ENCODE measurements around the gene NEK4.
A peak's percentile ranks its signal among the peaks of the same experiment; 100 is the strongest.

NEK4 gene

DNA sequence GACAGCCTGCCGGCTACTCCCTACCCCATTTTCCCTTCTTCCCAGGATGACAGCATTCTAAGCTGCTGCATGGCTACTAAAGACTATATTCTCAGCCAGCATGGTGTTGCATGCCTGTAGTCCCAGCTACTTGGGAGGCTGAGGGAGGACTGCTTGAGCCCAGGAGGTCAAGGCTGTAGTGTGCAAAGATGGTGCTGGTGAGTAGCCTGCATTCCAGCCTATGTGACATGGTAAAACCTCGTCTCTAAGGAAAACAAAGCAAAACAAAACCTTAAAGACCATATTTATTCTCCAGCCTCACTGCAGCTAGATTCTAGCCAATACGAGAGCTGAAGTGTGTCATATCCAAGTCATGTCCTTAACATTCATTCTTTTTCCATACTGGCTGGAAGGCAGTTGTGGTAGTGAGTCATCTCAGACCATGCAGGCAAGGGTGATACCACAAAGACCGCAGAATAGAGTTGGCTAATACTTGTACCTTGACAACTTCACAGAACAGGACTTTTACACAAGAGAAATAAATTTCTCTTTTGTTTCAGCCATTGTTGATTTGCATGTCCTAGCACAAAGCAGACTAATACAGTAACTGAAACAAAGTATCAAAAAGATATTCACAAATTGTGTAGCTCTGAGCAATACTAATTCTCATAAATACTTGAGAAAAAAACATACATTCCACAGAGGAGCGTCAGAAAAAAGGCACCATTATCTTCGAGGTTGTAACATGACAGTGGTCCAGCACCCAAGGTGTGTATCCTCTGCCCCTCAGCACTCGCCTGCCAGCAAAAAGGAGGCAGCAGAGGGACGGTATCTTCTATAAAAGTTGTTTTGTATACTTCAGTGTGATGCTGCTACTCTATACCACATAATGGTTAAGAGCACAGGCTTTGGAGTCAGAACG is 99.9 kb downstream of the NEK4 start:
- peak; percentile 98 for DNase-seq (ENCODE audit: low read depth, low spot score)

DNA sequence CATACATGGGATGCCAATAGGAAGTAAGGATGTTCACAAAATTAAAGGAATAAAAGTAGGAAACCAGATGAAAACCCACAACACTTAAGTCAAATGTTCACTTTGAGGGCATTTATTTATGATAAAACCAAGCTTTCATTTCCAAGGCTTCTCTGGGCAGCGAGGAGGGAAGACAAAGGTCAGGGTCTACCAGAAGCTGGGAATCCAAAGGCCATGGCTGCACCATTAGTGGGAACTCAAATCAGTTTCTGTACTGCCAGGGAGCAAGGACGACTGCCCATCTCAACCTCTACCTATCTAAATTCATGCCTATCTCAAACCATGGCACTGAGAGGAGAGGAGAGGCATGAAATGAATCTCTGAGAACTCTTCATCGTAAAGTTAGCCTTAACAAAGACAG is 107.6 kb downstream of the NEK4 start:
- no peak for DNase-seq (ENCODE audit: low read depth, low spot score)

DNA sequence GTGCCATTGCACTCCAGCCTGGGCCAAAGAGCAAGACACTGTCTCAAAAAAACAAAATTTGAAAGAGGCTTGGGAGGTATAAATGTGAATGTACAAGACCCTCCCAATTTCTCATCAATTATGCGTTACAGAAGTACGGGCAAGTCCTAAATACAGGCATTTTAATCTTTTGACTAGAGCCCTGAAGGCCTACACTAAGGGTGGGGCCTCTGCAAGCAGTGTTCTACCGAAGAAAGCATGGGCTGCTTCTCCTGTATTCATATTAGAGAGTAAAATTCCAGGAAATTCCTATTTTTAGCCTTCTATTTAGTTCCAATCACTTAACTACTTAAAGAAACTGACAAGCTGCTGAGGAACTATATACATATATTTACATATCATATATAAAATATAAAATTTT is 110.7 kb downstream of the NEK4 start:
- no peak for DNase-seq (ENCODE audit: low read depth, low spot score)
